ENCODE data around the gene RIPOR2. TPM values are rescaled to one million over a fixed set of nuclear protein-coding genes. Genes with fewer than 3 reads are reported as not detected.

Gene RIPOR2
- total RNA-seq, 1 experiment from 2014 or later, result 5.0 TPM

DNA sequence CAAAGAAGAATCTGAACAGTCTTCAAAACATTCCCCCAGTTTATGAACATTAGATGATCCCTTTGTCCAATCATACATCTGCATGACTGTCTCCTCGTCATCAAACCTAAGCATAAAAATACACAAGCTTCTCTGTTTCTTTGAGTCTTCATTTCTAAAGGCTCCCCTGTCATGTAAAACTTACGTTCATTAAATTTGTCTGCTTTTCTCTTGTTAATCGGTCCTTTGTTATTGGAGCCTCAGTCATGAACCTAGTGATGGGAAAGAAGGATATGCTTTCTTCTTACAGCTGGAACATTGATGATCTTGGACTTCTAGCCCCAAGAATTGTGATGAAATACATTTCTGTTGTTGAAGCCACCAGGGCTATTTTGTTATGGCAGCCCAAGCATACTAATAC, 18.0 kb upstream of the RIPOR2 start:
- Histone ChIP-seq H3K27ac (ENCODE audit: insufficient read length, low read depth, low read length) (no peak overlapping the region), H3K18ac (ENCODE audit: insufficient read length, low read depth, low read length) (no peak overlapping the region), H3K4ac (ENCODE audit: low read depth, low read length) (no peak overlapping the region), H2AFZ (ENCODE audit: low read length) (no peak overlapping the region), H4K91ac (ENCODE audit: insufficient read length, low read depth, low read length) (no peak overlapping the region), H3K9me3 (ENCODE audit: control insufficient read depth, low read depth, low read length) (no peaks in the 10 kb centered on the region), H2BK20ac (ENCODE audit: low read depth, low read length, poor library complexity, severe bottlenecking) (no peak overlapping the region), H4K8ac (replicated peaks; ENCODE audit: insufficient read length, low read depth, low read length) (no peak overlapping the region), H3K79me1 (ENCODE audit: insufficient read depth, low read depth, low read length, poor library complexity, severe bottlenecking) (no peaks in the 10 kb centered on the region), H3K9ac (ENCODE audit: extremely low read depth, insufficient read length, low read length) (no peak overlapping the region), H4K5ac (ENCODE audit: insufficient read length, low read depth, low read length) (no peak overlapping the region), H3K4me1 (ENCODE audit: insufficient read depth, low read length) (peaks cover 9% of the 10 kb centered on the region), H2BK5ac (ENCODE audit: insufficient read length, low read length) (no peak overlapping the region), H3K14ac (ENCODE audit: insufficient read depth, low read length) (no peak overlapping the region), H2BK12ac (ENCODE audit: insufficient read length, low read depth, low read length) (no peak overlapping the region), H3K23me2 (ENCODE audit: insufficient read length, low read depth, low read length, poor library complexity, severe bottlenecking) (no peaks in the 10 kb centered on the region), H4K20me1 (ENCODE audit: control insufficient read depth, insufficient read depth, insufficient read length) (no peaks in the 10 kb centered on the region), H3K23ac (ENCODE audit: insufficient read length, low read depth, low read length) (no peak overlapping the region), H3K79me2 (ENCODE audit: insufficient read depth, low read length) (no peaks in the 10 kb centered on the region), H3K56ac (ENCODE audit: insufficient read length, low read depth, low read length) (no peak overlapping the region), H3K27me3 (ENCODE audit: insufficient read depth, low read length) (no peaks in the 10 kb centered on the region), H2AK5ac (ENCODE audit: insufficient read length, low read length) (no peak overlapping the region), H3K4me2 (ENCODE audit: insufficient read depth, insufficient read length, low read length) (no peak overlapping the region), H2BK120ac (ENCODE audit: low read depth, low read length, poor library complexity, severe bottlenecking) (no peak overlapping the region), H3T11ph (ENCODE audit: low read length) (no peak overlapping the region), H2BK15ac (ENCODE audit: low read depth, low read length) (no peak overlapping the region)
- Mint-ChIP-seq H3K4me3 (no peak overlapping the region), H3K27me3 (ENCODE audit: low read depth) (no peaks in the 10 kb centered on the region), H3K9me3 (no peaks in the 10 kb centered on the region), H3K36me3 (ENCODE audit: insufficient read depth in 1 of 3, low read depth in 3 of 3) (peaks cover 0 to 5% (median 0%) of the 10 kb centered on the region in 3 experiments; a peak in 2 of 7 replicates), H3K4me1 (peaks cover 6 to 16% of the 10 kb centered on the region in 2 experiments; a peak in 3 of 4 replicates), H3K27ac (peak overlapping the region in 1 of 3 experiments; percentile 54; a peak in 2 of 7 replicates)
- TF ChIP-seq, protein P1, sequence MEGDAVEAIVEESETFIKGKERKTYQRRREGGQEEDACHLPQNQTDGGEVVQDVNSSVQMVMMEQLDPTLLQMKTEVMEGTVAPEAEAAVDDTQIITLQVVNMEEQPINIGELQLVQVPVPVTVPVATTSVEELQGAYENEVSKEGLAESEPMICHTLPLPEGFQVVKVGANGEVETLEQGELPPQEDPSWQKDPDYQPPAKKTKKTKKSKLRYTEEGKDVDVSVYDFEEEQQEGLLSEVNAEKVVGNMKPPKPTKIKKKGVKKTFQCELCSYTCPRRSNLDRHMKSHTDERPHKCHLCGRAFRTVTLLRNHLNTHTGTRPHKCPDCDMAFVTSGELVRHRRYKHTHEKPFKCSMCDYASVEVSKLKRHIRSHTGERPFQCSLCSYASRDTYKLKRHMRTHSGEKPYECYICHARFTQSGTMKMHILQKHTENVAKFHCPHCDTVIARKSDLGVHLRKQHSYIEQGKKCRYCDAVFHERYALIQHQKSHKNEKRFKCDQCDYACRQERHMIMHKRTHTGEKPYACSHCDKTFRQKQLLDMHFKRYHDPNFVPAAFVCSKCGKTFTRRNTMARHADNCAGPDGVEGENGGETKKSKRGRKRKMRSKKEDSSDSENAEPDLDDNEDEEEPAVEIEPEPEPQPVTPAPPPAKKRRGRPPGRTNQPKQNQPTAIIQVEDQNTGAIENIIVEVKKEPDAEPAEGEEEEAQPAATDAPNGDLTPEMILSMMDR (conservative IDR thresholded peaks at IDR 0.05), result no peak
- no peak for DNase-seq
- no CpG with 5 or more reads among the region's 3 CpGs for WGBS (ENCODE audit: extremely low coverage, insufficient read length, low lambda C conversion rate)

All from H9 (cell line).